Measurements from ENCODE around the gene CACNA2D2. TPM values are rescaled to one million over a fixed set of nuclear protein-coding genes. Genes with fewer than 3 reads are reported as not detected.

Gene CACNA2D2
- total and polyA plus RNA-seq, 2 of the 13 experiments (the other 11 are each of a cell fraction or from before 2014, with no cell fraction given), result not detected

GRCh38 chr3:50430191-50430590, 73.2 kb downstream of the CACNA2D2 start:
- TF ChIP-seq MYNN (CRISPR knock-in tag; IDR thresholded peaks at IDR 0.05; ENCODE audit: low read depth) (no peak), SKIL (CRISPR knock-in tag; IDR thresholded peaks at IDR 0.05; ENCODE audit: borderline replicate concordance) (no peak), AGO1 (IDR thresholded peaks at IDR 0.05; ENCODE audit: low read depth, low read length, poor library complexity, severe bottlenecking) (no peak), PRDM4 (CRISPR knock-in tag; IDR thresholded peaks at IDR 0.05; ENCODE audit: borderline replicate concordance) (no peak), PTBP1 (IDR thresholded peaks at IDR 0.05; ENCODE audit: low read depth, low read length, poor library complexity, severe bottlenecking) (no peak), ZSCAN31 (CRISPR knock-in tag; IDR thresholded peaks at IDR 0.05; ENCODE audit: low read depth) (no peak), TGIF2 (CRISPR knock-in tag; IDR thresholded peaks at IDR 0.05) (no peak), ZNF768 (CRISPR knock-in tag; IDR thresholded peaks at IDR 0.05) (no peak), ATF1 (CRISPR knock-in tag; IDR thresholded peaks at IDR 0.05) (no peak), RAD21 (CRISPR knock-in tag; IDR thresholded peaks at IDR 0.05) (no peak), ZNF577 (CRISPR knock-in tag; IDR thresholded peaks at IDR 0.05; ENCODE audit: borderline replicate concordance, low read depth) (no peak), ZNF224 (CRISPR knock-in tag; IDR thresholded peaks at IDR 0.05) (no peak), GZF1 (CRISPR knock-in tag; IDR thresholded peaks at IDR 0.05) (no peak), KLF13 (CRISPR knock-in tag; IDR thresholded peaks at IDR 0.05) (no peak), FOXO4 (CRISPR knock-in tag; conservative IDR thresholded peaks at IDR 0.05) (no peak), ZMYM4 (CRISPR knock-in tag; IDR thresholded peaks at IDR 0.05) (no peak), ZNF782 (CRISPR knock-in tag; IDR thresholded peaks at IDR 0.05; ENCODE audit: borderline replicate concordance) (no peak)
- FAIRE-seq (no peak), ATAC-seq (no peak), DNase-seq (ENCODE audit: low spot score) (no peak)
- no peak overlapping the region for H3K9ac ChIP-seq (ENCODE audit: insufficient read depth, low read depth, low read length)
- H3K9me3 ChIP-seq (ENCODE audit: low read length), result no peaks in the 10 kb centered on the region
- no peaks in the 10 kb centered on the region for H4K20me1 ChIP-seq (ENCODE audit: insufficient read depth, low read length)
- H3K4me2 ChIP-seq (ENCODE audit: low read depth, low read length), result no peak overlapping the region
- H3K27me3 ChIP-seq (ENCODE audit: control insufficient read depth in 1 of 2, insufficient read depth in 2 of 2, low read length in 2 of 2), result peaks cover 4 to 35% of the 10 kb centered on the region in 2 experiments; a peak in 2 of 5 replicates
- no peak overlapping the region for H3K27ac ChIP-seq (ENCODE audit: extremely low read length, insufficient read depth, low read length)
- BruUV-seq (replicated peaks), result no TSS peak
- H3K4me1 ChIP-seq (ENCODE audit: insufficient read depth, low read length), result no peaks in the 10 kb centered on the region
- WGBS (ENCODE audit: low lambda C conversion rate), result 0% methylated on average over 3 of the region's 4 CpGs
- no peaks in the 10 kb centered on the region for H3K79me2 ChIP-seq (ENCODE audit: insufficient read depth, low read length)
- H3K4me3 ChIP-seq (replicated peaks in 1 of 3; ENCODE audit: insufficient read depth in 1 of 3, low read depth in 2 of 3, low read length in 3 of 3), result no peak overlapping the region
- in situ Hi-C loops (cut with HindIII; ENCODE audit: extremely low pct_ligation_motif_present, low pct_unique_long_range_greater_than_20kb), result no loop called here
- ChIA-PET CTCF (ENCODE audit: low intra/inter-chr PET ratio, low total read pairs) (no interaction called here), POLR2A (no interaction called here)
- no peak overlapping the region for H2AFZ ChIP-seq (ENCODE audit: low read length)
- no peaks in the 10 kb centered on the region for H3K36me3 ChIP-seq (replicated peaks in 1 of 2; ENCODE audit: control insufficient read depth in 1 of 2, insufficient read depth in 2 of 2, low read length in 2 of 2)
- intact Hi-C loops (cut with micrococcal nuclease; ENCODE audit: unreplicated experiment), result no loop called here

Data from HepG2 (cell line).